ENCODE measurements around the gene EGFLAM. TPM values are rescaled to one million over a fixed set of nuclear protein-coding genes. Genes with fewer than 3 reads are reported as not detected.

The EGFLAM gene
- total and polyA plus RNA-seq, 2 experiments from 2014 or later, result 6.5 to 9.0 TPM

DNA sequence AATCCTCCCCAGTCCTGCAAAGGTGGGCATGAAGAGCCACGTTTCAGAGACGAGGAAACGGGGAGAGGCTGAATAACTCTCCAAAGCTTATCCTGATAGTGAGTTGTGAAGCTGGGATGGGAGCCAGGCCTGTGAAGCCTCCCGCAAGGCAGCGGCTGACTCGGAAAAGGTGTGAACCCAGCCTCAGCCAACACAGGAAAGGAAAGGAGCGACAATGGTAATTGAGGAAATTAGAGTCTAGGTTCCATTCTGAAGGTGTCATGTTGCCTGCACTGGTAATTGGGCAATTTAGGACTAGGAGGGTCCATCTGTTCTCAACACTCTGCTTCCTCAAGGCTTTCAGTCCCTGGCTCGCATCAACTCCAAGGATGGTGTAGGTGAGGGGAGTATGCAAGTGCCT is 214.6 kb downstream of the EGFLAM start:
- DNase-seq (ENCODE audit: low spot score), result no peak
- H3K36me3 ChIP-seq (replicated peaks; ENCODE audit: insufficient read depth, low read depth), result no peaks in the 10 kb centered on the region
- H3K4me3 ChIP-seq, result no peak overlapping the region
- no peak overlapping the region for H3K4me2 ChIP-seq
- TF ChIP-seq EZH2 (IDR thresholded peaks at IDR 0.05; ENCODE audit: borderline replicate concordance) (no peak), EZH2phosphoT487 (IDR thresholded peaks at IDR 0.05; ENCODE audit: low read depth, severe bottlenecking, unreplicated experiment) (no peak)
- TF ChIP-seq, protein P1, sequence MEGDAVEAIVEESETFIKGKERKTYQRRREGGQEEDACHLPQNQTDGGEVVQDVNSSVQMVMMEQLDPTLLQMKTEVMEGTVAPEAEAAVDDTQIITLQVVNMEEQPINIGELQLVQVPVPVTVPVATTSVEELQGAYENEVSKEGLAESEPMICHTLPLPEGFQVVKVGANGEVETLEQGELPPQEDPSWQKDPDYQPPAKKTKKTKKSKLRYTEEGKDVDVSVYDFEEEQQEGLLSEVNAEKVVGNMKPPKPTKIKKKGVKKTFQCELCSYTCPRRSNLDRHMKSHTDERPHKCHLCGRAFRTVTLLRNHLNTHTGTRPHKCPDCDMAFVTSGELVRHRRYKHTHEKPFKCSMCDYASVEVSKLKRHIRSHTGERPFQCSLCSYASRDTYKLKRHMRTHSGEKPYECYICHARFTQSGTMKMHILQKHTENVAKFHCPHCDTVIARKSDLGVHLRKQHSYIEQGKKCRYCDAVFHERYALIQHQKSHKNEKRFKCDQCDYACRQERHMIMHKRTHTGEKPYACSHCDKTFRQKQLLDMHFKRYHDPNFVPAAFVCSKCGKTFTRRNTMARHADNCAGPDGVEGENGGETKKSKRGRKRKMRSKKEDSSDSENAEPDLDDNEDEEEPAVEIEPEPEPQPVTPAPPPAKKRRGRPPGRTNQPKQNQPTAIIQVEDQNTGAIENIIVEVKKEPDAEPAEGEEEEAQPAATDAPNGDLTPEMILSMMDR (IDR thresholded peaks at IDR 0.05; ENCODE audit: poor library complexity), result no peak
- H4K20me1 ChIP-seq (ENCODE audit: insufficient read depth, poor library complexity, severe bottlenecking), result no peaks in the 10 kb centered on the region
- no peaks in the 10 kb centered on the region for H3K79me2 ChIP-seq
- H3K9me3 ChIP-seq (ENCODE audit: low read depth), result no peaks in the 10 kb centered on the region
- peaks cover 14% of the 10 kb centered on the region for H3K4me1 ChIP-seq (ENCODE audit: insufficient read depth)
- H3K27me3 ChIP-seq, result no peaks in the 10 kb centered on the region
- H3K9me2 ChIP-seq (replicated peaks; ENCODE audit: insufficient read depth), result no peaks in the 10 kb centered on the region
- no peak overlapping the region for H2AFZ ChIP-seq
- H3K27ac ChIP-seq, result peak overlapping the region; percentile 13
- WGBS (ENCODE audit: low lambda C conversion rate, missing lambda C conversion rate), result 54% methylated on average over 8 of the region's 8 CpGs

DNA sequence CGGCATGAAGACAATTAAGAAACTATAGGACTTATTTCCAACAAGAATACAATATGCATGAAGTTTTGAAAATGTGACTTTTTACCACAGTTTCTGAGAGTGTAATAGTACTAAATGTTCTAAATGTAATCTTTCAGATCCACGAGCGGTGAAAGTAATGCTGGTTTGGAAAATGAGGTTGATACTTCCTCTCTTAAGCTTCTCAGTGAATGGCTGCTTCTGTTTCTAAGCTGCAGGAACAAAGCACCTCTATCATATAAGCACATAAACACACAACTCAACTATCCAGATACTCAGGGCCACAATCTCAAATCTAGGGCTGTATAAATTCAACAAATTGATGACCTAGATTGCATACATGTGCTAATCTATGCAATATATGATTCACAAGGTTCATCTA is 219.8 kb downstream of the EGFLAM start:
- Histone ChIP-seq H3K36me3 (replicated peaks; ENCODE audit: insufficient read depth, low read depth) (no peaks in the 10 kb centered on the region), H4K20me1 (ENCODE audit: insufficient read depth, poor library complexity, severe bottlenecking) (no peaks in the 10 kb centered on the region), H2AFZ (no peak overlapping the region), H3K4me2 (no peak overlapping the region), H3K9me2 (replicated peaks; ENCODE audit: insufficient read depth) (no peaks in the 10 kb centered on the region), H3K9me3 (ENCODE audit: low read depth) (no peaks in the 10 kb centered on the region), H3K79me2 (no peaks in the 10 kb centered on the region), H3K27me3 (no peaks in the 10 kb centered on the region), H3K27ac (no peak overlapping the region), H3K4me3 (no peak overlapping the region), H3K4me1 (ENCODE audit: insufficient read depth) (peaks cover 14% of the 10 kb centered on the region)
- DNase-seq (ENCODE audit: low spot score), result no peak
- 81% methylated on average over 3 of the region's 3 CpGs for WGBS (ENCODE audit: low lambda C conversion rate, missing lambda C conversion rate)
- TF ChIP-seq, protein P1 (IDR thresholded peaks at IDR 0.05; ENCODE audit: poor library complexity), result no peak
- TF ChIP-seq EZH2phosphoT487 (IDR thresholded peaks at IDR 0.05; ENCODE audit: low read depth, severe bottlenecking, unreplicated experiment), result no peak
- TF ChIP-seq EZH2 (IDR thresholded peaks at IDR 0.05; ENCODE audit: borderline replicate concordance), result no peak

DNA sequence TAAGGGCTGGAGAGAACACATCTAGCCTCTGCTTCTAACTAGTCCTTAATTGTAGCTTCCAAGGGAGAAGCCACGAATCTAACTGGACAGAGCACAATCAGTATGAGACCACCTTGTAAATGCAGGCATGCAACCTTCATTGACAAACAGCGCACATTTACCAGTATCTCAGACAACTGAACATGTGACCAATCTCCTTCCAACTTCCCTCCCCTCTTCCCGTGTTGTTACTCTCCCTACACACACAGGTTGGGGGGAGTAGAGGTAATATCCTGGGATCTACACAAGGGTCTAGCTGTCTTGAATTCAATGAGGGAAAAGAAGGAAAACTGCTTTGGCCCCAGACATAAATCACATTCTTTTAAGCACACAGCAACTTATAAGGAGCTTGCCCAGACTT is 220.5 kb downstream of the EGFLAM start:
- WGBS (ENCODE audit: low lambda C conversion rate, missing lambda C conversion rate), result 31% methylated on average over 3 of the region's 3 CpGs
- no peak for DNase-seq (ENCODE audit: low spot score)
- Histone ChIP-seq H3K27ac (no peak overlapping the region), H3K79me2 (no peaks in the 10 kb centered on the region), H4K20me1 (ENCODE audit: insufficient read depth, poor library complexity, severe bottlenecking) (no peaks in the 10 kb centered on the region), H3K4me2 (peak overlapping the region; percentile 26), H2AFZ (no peak overlapping the region), H3K4me1 (ENCODE audit: insufficient read depth) (peaks cover 14% of the 10 kb centered on the region), H3K27me3 (no peaks in the 10 kb centered on the region), H3K36me3 (replicated peaks; ENCODE audit: insufficient read depth, low read depth) (no peaks in the 10 kb centered on the region), H3K9me3 (ENCODE audit: low read depth) (no peaks in the 10 kb centered on the region), H3K9me2 (replicated peaks; ENCODE audit: insufficient read depth) (no peaks in the 10 kb centered on the region), H3K4me3 (no peak overlapping the region)
- TF ChIP-seq EZH2 (IDR thresholded peaks at IDR 0.05; ENCODE audit: borderline replicate concordance), result no peak
- TF ChIP-seq, protein P1 (IDR thresholded peaks at IDR 0.05; ENCODE audit: poor library complexity), result no peak
- TF ChIP-seq EZH2phosphoT487 (IDR thresholded peaks at IDR 0.05; ENCODE audit: low read depth, severe bottlenecking, unreplicated experiment), result no peak
